Measurements from ENCODE around the gene AMH. TPM values are rescaled to one million over a fixed set of nuclear protein-coding genes. Genes with fewer than 3 reads are reported as not detected.

AMH gene
- total RNA-seq, 2 experiments from 2014 or later: 14.8 to 49.7 TPM

GRCh38 chr19:2221250-2221831 is 27.8 kb upstream of the AMH start:
- Histone ChIP-seq H3K9me3 (ENCODE audit: low read length) (no peaks in the 10 kb centered on the region), H3K27ac (ENCODE audit: low read depth, low read length, poor library complexity, severe bottlenecking) (no peak overlapping the region), H4K20me1 (ENCODE audit: insufficient read depth, low read length) (no peaks in the 10 kb centered on the region), H3K79me2 (ENCODE audit: insufficient read depth, low read depth, low read length) (no peaks in the 10 kb centered on the region), H2AFZ (ENCODE audit: low read length) (no peak overlapping the region), H3K9me2 (ENCODE audit: insufficient read depth, low read length) (no peaks in the 10 kb centered on the region), H3K4me3 (ENCODE audit: low read depth, low read length, poor library complexity, severe bottlenecking) (no peak overlapping the region), H3K36me3 (ENCODE audit: insufficient read depth, low read length) (peaks cover 68% of the 10 kb centered on the region), H3K4me1 (ENCODE audit: insufficient read depth, low read length, poor library complexity, severe bottlenecking) (peaks cover 36% of the 10 kb centered on the region), H3K4me2 (ENCODE audit: low read length) (no peak overlapping the region)
- DNase-seq (ENCODE audit: low spot score): no peak
- intact Hi-C loops (cut with micrococcal nuclease; ENCODE audit: unreplicated experiment): no loop called here
- ChIA-PET CTCF (ENCODE audit: unreplicated experiment) (no interaction called here), POLR2A (no interaction called here)
- TF ChIP-seq EZH2phosphoT487 (IDR thresholded peaks at IDR 0.05; ENCODE audit: borderline replicate concordance, low read depth, low read length): no peak
- TF ChIP-seq, protein P1, sequence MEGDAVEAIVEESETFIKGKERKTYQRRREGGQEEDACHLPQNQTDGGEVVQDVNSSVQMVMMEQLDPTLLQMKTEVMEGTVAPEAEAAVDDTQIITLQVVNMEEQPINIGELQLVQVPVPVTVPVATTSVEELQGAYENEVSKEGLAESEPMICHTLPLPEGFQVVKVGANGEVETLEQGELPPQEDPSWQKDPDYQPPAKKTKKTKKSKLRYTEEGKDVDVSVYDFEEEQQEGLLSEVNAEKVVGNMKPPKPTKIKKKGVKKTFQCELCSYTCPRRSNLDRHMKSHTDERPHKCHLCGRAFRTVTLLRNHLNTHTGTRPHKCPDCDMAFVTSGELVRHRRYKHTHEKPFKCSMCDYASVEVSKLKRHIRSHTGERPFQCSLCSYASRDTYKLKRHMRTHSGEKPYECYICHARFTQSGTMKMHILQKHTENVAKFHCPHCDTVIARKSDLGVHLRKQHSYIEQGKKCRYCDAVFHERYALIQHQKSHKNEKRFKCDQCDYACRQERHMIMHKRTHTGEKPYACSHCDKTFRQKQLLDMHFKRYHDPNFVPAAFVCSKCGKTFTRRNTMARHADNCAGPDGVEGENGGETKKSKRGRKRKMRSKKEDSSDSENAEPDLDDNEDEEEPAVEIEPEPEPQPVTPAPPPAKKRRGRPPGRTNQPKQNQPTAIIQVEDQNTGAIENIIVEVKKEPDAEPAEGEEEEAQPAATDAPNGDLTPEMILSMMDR (conservative IDR thresholded peaks at IDR 0.05; ENCODE audit: low read length): no peak
- BruUV-seq (replicated peaks): no TSS peak

GRCh38 chr19:2221918-2222317 is 27.2 kb upstream of the AMH start:
- Histone ChIP-seq H2AFZ (ENCODE audit: low read length) (no peak overlapping the region), H3K9me2 (ENCODE audit: insufficient read depth, low read length) (no peaks in the 10 kb centered on the region), H4K20me1 (ENCODE audit: insufficient read depth, low read length) (no peaks in the 10 kb centered on the region), H3K36me3 (ENCODE audit: insufficient read depth, low read length) (peaks cover 68% of the 10 kb centered on the region), H3K4me3 (ENCODE audit: low read depth, low read length, poor library complexity, severe bottlenecking) (no peak overlapping the region), H3K4me2 (ENCODE audit: low read length) (no peak overlapping the region), H3K9me3 (ENCODE audit: low read length) (no peaks in the 10 kb centered on the region), H3K27ac (ENCODE audit: low read depth, low read length, poor library complexity, severe bottlenecking) (no peak overlapping the region), H3K4me1 (ENCODE audit: insufficient read depth, low read length, poor library complexity, severe bottlenecking) (peaks cover 39% of the 10 kb centered on the region), H3K79me2 (ENCODE audit: insufficient read depth, low read depth, low read length) (no peaks in the 10 kb centered on the region)
- TF ChIP-seq EZH2phosphoT487 (IDR thresholded peaks at IDR 0.05; ENCODE audit: borderline replicate concordance, low read depth, low read length): no peak
- TF ChIP-seq, protein P1 (conservative IDR thresholded peaks at IDR 0.05; ENCODE audit: low read length): peak; percentile 57; the same call in 1 of the 2 replicates
- intact Hi-C loops (cut with micrococcal nuclease; ENCODE audit: unreplicated experiment): no loop called here
- ChIA-PET POLR2A (no interaction called here), CTCF (ENCODE audit: unreplicated experiment) (no interaction called here)
- no peak for DNase-seq (ENCODE audit: low spot score)
- no TSS peak for BruUV-seq (replicated peaks)

- H3K27ac ChIP-seq (ENCODE audit: low read depth, low read length, poor library complexity, severe bottlenecking): peak overlapping the region; percentile 78
- no peak for DNase-seq (ENCODE audit: low spot score)
- no peaks in the 10 kb centered on the region for H3K79me2 ChIP-seq (ENCODE audit: insufficient read depth, low read depth, low read length)
- peaks cover 53% of the 10 kb centered on the region for H3K4me1 ChIP-seq (ENCODE audit: insufficient read depth, low read length, poor library complexity, severe bottlenecking)
- H2AFZ ChIP-seq (ENCODE audit: low read length): no peak overlapping the region
- intact Hi-C loops (cut with micrococcal nuclease; ENCODE audit: unreplicated experiment): no loop called here
- ChIA-PET CTCF (ENCODE audit: unreplicated experiment) (no interaction called here), POLR2A (no interaction called here)
- peaks cover 59% of the 10 kb centered on the region for H3K36me3 ChIP-seq (ENCODE audit: insufficient read depth, low read length)
- no TSS peak for BruUV-seq (replicated peaks)
- peak overlapping the region; percentile 62 for H3K4me2 ChIP-seq (ENCODE audit: low read length)
- H3K4me3 ChIP-seq (ENCODE audit: low read depth, low read length, poor library complexity, severe bottlenecking): peak overlapping the region; percentile 6
- H3K9me2 ChIP-seq (ENCODE audit: insufficient read depth, low read length): no peaks in the 10 kb centered on the region
- no peaks in the 10 kb centered on the region for H3K9me3 ChIP-seq (ENCODE audit: low read length)
- TF ChIP-seq, protein P1 (conservative IDR thresholded peaks at IDR 0.05; ENCODE audit: low read length): no peak
- no peak for TF ChIP-seq EZH2phosphoT487 (IDR thresholded peaks at IDR 0.05; ENCODE audit: borderline replicate concordance, low read depth, low read length)
- H4K20me1 ChIP-seq (ENCODE audit: insufficient read depth, low read length): no peaks in the 10 kb centered on the region
These were observed 25.7 kb upstream of the AMH start for GRCh38 chr19:2223391-2223790.
